Measurements from ENCODE around the gene DDX3X. TPM values are rescaled to one million over a fixed set of nuclear protein-coding genes. Genes with fewer than 3 reads are reported as not detected.

The DDX3X gene
- polyA plus RNA-seq, 1 of the 3 experiments (the other 2 are of a cell fraction), result 30.9 TPM

GRCh38 chrX:41332005-41332404 is 2.0 kb upstream of the DDX3X start (continued):
- TF ChIP-seq FOSL2 (IDR thresholded peaks at IDR 0.05; ENCODE audit: borderline replicate concordance, low read depth), result no peak
- no peak for TF ChIP-seq CTCF (IDR thresholded peaks at IDR 0.05)
- TF ChIP-seq TCF12 (IDR thresholded peaks at IDR 0.05), result no peak
- TF ChIP-seq GABPA (IDR thresholded peaks at IDR 0.05; ENCODE audit: low read depth), result no peak
- no peak for TF ChIP-seq FOXM1 (IDR thresholded peaks at IDR 0.05; ENCODE audit: low read depth)
- no peak for TF ChIP-seq MAX (IDR thresholded peaks at IDR 0.05; ENCODE audit: low read depth)
- TF ChIP-seq EP300 (IDR thresholded peaks at IDR 0.05; ENCODE audit: borderline replicate concordance in 1 of 2, low read depth in 1 of 2, low read length in 1 of 2), result no peak

- no peak for DNase-seq
- ChIA-PET CTCF (no interaction called here), POLR2A (no interaction called here)
These were observed 1.5 kb upstream of the DDX3X start for GRCh38 chrX:41332408-41333002.

More at GRCh38 chrX:41332408-41333002, 1.5 kb upstream of the DDX3X start:
- H3K9me3 ChIP-seq, result no peaks in the 10 kb centered on the region
- peak overlapping the region; percentile 96 for H2AFZ ChIP-seq (ENCODE audit: low read depth)
- peaks cover 26% of the 10 kb centered on the region for H4K20me1 ChIP-seq (ENCODE audit: insufficient read depth)
- peaks cover 0 to 24% of the 10 kb centered on the region in 2 experiments; a peak in 3 of 4 replicates for H3K4me1 ChIP-seq (ENCODE audit: control insufficient read depth in 1 of 2, insufficient read depth in 2 of 2, low read depth in 1 of 2, low read length in 1 of 2)
- peak overlapping the region; percentile 100 for H3K9ac ChIP-seq
- peaks cover 10% of the 10 kb centered on the region for H3F3A ChIP-seq (replicated peaks; ENCODE audit: insufficient read depth)
- peaks cover 3% of the 10 kb centered on the region in 2 experiments for H3K36me3 ChIP-seq (replicated peaks in 1 of 2; ENCODE audit: control insufficient read depth in 1 of 2, insufficient read depth in 2 of 2, low read length in 1 of 2)
- peaks cover 35% of the 10 kb centered on the region for H3K79me2 ChIP-seq (ENCODE audit: insufficient read depth)
- H3K4me3 ChIP-seq (ENCODE audit: low read depth in 2 of 2, low read length in 1 of 2), result peak overlapping the region; percentile 99 to 100
- no peaks in the 10 kb centered on the region for H3K9me2 ChIP-seq
- WGBS (ENCODE audit: low lambda C conversion rate), result 54% methylated on average over 17 of the region's 30 CpGs
- TF ChIP-seq TEAD4 (IDR thresholded peaks at IDR 0.05; ENCODE audit: borderline replicate concordance, insufficient read depth), result no peak
- no peak for TF ChIP-seq TAF1 (IDR thresholded peaks at IDR 0.05; ENCODE audit: borderline replicate concordance, low read depth, low read length)
- TF ChIP-seq GABPA (IDR thresholded peaks at IDR 0.05; ENCODE audit: low read depth), result no peak
- no peak for TF ChIP-seq FOXM1 (IDR thresholded peaks at IDR 0.05; ENCODE audit: low read depth)
- TF ChIP-seq USF1 (IDR thresholded peaks at IDR 0.05; ENCODE audit: borderline replicate concordance, low read depth), result no peak
- peak overlapping the region; percentile 97 to 99 for H3K27ac ChIP-seq (ENCODE audit: low read depth in 2 of 2, low read length in 1 of 2)
- no peaks in the 10 kb centered on the region for H3K27me3 ChIP-seq (ENCODE audit: insufficient read depth)
- peak overlapping the region; percentile 84 for H3K4me2 ChIP-seq
